Stromal cell of bone marrow (primary cell): Measurements from ENCODE around the gene MTIF2.
"Not testable (repeated sequence)": the region's sequence is repeated elsewhere in the genome, so short reads cannot be mapped to it uniquely, and the experiment has no call there.

Source experiments
- DNase-seq: peaks from one replicate; pipeline ENCODE4 v3.0.0-alpha.2; 2012; ENCODE audit warnings: low read depth

Gene MTIF2

GRCh38 chr2:55242617-55243016, 26.4 kb downstream of the MTIF2 start:
- DNase-seq: no peak

- DNase-seq: not testable (repeated sequence)
These were observed 27.4 kb downstream of the MTIF2 start for GRCh38 chr2:55241582-55241981.

GRCh38 chr2:55239656-55240222, 29.3 kb downstream of the MTIF2 start:
- no peak for DNase-seq

GRCh38 chr2:55236992-55237543, 32.0 kb downstream of the MTIF2 start:
- no peak for DNase-seq

- DNase-seq: no peak
These were observed 33.1 kb downstream of the MTIF2 start for GRCh38 chr2:55235724-55236538.

- DNase-seq: no peak
These were observed 35.4 kb downstream of the MTIF2 start for GRCh38 chr2:55233658-55233940.

GRCh38 chr2:55232863-55233657, 36.0 kb downstream of the MTIF2 start:
- peak; percentile 1 for DNase-seq

GRCh38 chr2:55232084-55232862, 36.8 kb downstream of the MTIF2 start, which contains the start of the genes CLHC1 and RPS27A:
Gene CLHC1 (minus strand): TSS chr2:55232293. CDS start chr2:55222411, 9,882 bp downstream.
Gene RPS27A (plus strand): TSS chr2:55232688. CDS start chr2:55232825, 137 bp downstream.
- DNase-seq: peak; percentile 94

- DNase-seq: peak; percentile 10
These were observed 37.4 kb downstream of the MTIF2 start for GRCh38 chr2:55231546-55232083.

GRCh38 chr2:55230551-55230950, 38.5 kb downstream of the MTIF2 start:
- no peak for DNase-seq

GRCh38 chr2:55229221-55229620, 39.8 kb downstream of the MTIF2 start:
- DNase-seq: no peak

GRCh38 chr2:55228226-55228563, 40.8 kb downstream of the MTIF2 start:
- no peak for DNase-seq

GRCh38 chr2:55227437-55228225, 41.4 kb downstream of the MTIF2 start:
- not testable (repeated sequence) for DNase-seq

- DNase-seq: no peak
These were observed 43.5 kb downstream of the MTIF2 start for GRCh38 chr2:55225481-55226020.

GRCh38 chr2:55224761-55225261, 44.2 kb downstream of the MTIF2 start:
- no peak for DNase-seq

GRCh38 chr2:55223958-55224760, 44.9 kb downstream of the MTIF2 start:
- no peak for DNase-seq

- no peak for DNase-seq
These were observed 55.2 kb downstream of the MTIF2 start for GRCh38 chr2:55213822-55214221.

- DNase-seq: no peak
These were observed 64.1 kb downstream of the MTIF2 start for GRCh38 chr2:55204950-55205349.

- no peak for DNase-seq
These were observed 64.5 kb downstream of the MTIF2 start for GRCh38 chr2:55204536-55204935.
